SU-DHL-6 (cell line): ENCODE data around the gene EWSR1.

Experiments used
- EZH2phosphoT487 ChIP-seq: fragments of 200-600 bp; sonication (generic), shearing (Covaris generic); conservative IDR thresholded peaks from 2 replicates; pipeline ENCODE4 v1.6.1; 2018; ENCODE audit warnings: mild to moderate bottlenecking, antibody characterized with exemption, low read length, moderate library complexity, mixed read lengths
- TF ChIP-seq, protein P1 (sequence below): fragments of 200-600 bp; sonication (generic); IDR thresholded peaks from one replicate; pipeline ENCODE4 v1.5.1; 2017; ENCODE audit warnings: antibody characterized with exemption, mild to moderate bottlenecking, low read length, moderate library complexity; ENCODE audit not compliant: insufficient read depth, poor library complexity, severe bottlenecking

- TF ChIP-seq, protein P1, sequence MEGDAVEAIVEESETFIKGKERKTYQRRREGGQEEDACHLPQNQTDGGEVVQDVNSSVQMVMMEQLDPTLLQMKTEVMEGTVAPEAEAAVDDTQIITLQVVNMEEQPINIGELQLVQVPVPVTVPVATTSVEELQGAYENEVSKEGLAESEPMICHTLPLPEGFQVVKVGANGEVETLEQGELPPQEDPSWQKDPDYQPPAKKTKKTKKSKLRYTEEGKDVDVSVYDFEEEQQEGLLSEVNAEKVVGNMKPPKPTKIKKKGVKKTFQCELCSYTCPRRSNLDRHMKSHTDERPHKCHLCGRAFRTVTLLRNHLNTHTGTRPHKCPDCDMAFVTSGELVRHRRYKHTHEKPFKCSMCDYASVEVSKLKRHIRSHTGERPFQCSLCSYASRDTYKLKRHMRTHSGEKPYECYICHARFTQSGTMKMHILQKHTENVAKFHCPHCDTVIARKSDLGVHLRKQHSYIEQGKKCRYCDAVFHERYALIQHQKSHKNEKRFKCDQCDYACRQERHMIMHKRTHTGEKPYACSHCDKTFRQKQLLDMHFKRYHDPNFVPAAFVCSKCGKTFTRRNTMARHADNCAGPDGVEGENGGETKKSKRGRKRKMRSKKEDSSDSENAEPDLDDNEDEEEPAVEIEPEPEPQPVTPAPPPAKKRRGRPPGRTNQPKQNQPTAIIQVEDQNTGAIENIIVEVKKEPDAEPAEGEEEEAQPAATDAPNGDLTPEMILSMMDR = no peak
- no peak for TF ChIP-seq EZH2phosphoT487
These were observed 73.2 kb downstream of the EWSR1 start for GRCh38 chr22:29341056-29341848.
